Natural killer cell treated with Interleukin-12 subunit alpha and Interleukin-12 subunit beta and Interleukin-15 and Interleukin-18, amount 100 ng/mL, for 72 hours (primary cell): ENCODE data around the gene MUC5AC. TPM values are rescaled to one million over a fixed set of nuclear protein-coding genes. Genes with fewer than 3 reads are reported as not detected.

ENCODE experiments used
- ATAC-seq, 2 donors: fragments of 150-1000 bp; cut with Tn5 transposase in 1 of 2; sonication (Bioruptor Pico), chemical (Tn5 transposase) in 1 of 2; 2 replicates each; pipeline ENCODE4 v1.10.0; 2021
- DNase-seq: peaks from one replicate; pipeline ENCODE4 v3.0.0; 2022; ENCODE audit warnings: low spot score
- H3K27ac Mint-ChIP-seq, 2 donors: 1 replicate in 1 of 2; 2 replicates in 1 of 2; pipeline ENCODE4 v1.8.0; 2022; ENCODE audit warnings: mixed read lengths in 2 of 2, mild to moderate bottlenecking in 1 of 2, moderate library complexity in 1 of 2
- H3K27me3 Mint-ChIP-seq, 2 donors: 1 replicate in 1 of 2; 2 replicates in 1 of 2; pipeline ENCODE4 v1.8.0; 2022; ENCODE audit warnings: mixed read lengths in 2 of 2
- H3K36me3 Mint-ChIP-seq: one replicate; pipeline ENCODE4 v1.8.0; 2022; ENCODE audit warnings: mixed read lengths
- H3K4me1 Mint-ChIP-seq, 2 donors: 1 replicate in 1 of 2; 2 replicates in 1 of 2; pipeline ENCODE4 v1.8.0; 2022; ENCODE audit warnings: low read depth in 2 of 2, mixed read lengths in 2 of 2, mild to moderate bottlenecking in 1 of 2
- H3K4me3 Mint-ChIP-seq: one replicate; pipeline ENCODE4 v1.8.0; 2022; ENCODE audit warnings: mixed read lengths
- H3K9me3 Mint-ChIP-seq: 2 replicates; pipeline ENCODE4 v1.8.0; 2022; ENCODE audit warnings: mixed read lengths
- total RNA-seq, 2 donors: library from RNA; stranded (reverse); gene quantifications; one replicate each; pipeline ENCODE4 v1.2.3, GENCODE V29; 2022

Gene MUC5AC
- total RNA-seq, 2 donors from 2014 or later, result not detected

- DNase-seq (no peak), ATAC-seq (no peak)
- H3K9me3 Mint-ChIP-seq, result no peaks in the 10 kb centered on the region
- H3K27ac Mint-ChIP-seq, result no peak overlapping the region
- H3K36me3 Mint-ChIP-seq, result no peaks in the 10 kb centered on the region
- H3K27me3 Mint-ChIP-seq, result no peaks in the 10 kb centered on the region
- H3K4me3 Mint-ChIP-seq, result no peak overlapping the region
- H3K4me1 Mint-ChIP-seq, result no peaks in the 10 kb centered on the region
These were observed 40.9 kb upstream of the MUC5AC start for GRCh38 chr11:1116666-1117390.

DNA sequence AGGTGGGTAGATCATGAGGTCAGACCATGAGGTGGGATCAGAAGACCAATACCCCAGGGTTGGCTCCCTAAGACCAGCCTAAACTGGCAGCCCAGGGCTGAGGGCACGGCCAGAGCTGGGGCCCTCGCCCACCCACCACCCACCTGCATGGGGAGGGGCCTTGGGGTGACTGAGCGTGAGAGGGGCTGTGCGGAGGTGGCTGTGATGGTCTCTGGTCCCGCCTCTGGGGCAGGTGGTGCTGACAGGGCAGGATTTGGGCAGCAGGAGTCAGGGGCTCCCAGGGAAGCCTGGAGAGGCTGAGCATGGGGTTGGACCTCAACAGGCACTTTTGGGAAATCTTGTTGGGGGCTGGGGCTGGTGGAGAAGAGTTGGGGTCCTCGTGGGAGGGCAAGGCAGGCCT lies 39.8 kb upstream of the MUC5AC start:
- H3K4me1 Mint-ChIP-seq, result no peaks in the 10 kb centered on the region
- no peaks in the 10 kb centered on the region for H3K36me3 Mint-ChIP-seq
- H3K27me3 Mint-ChIP-seq, result no peaks in the 10 kb centered on the region
- no peak overlapping the region for H3K27ac Mint-ChIP-seq
- DNase-seq (no peak), ATAC-seq (no peak)
- H3K4me3 Mint-ChIP-seq, result no peak overlapping the region
- no peaks in the 10 kb centered on the region for H3K9me3 Mint-ChIP-seq

DNA sequence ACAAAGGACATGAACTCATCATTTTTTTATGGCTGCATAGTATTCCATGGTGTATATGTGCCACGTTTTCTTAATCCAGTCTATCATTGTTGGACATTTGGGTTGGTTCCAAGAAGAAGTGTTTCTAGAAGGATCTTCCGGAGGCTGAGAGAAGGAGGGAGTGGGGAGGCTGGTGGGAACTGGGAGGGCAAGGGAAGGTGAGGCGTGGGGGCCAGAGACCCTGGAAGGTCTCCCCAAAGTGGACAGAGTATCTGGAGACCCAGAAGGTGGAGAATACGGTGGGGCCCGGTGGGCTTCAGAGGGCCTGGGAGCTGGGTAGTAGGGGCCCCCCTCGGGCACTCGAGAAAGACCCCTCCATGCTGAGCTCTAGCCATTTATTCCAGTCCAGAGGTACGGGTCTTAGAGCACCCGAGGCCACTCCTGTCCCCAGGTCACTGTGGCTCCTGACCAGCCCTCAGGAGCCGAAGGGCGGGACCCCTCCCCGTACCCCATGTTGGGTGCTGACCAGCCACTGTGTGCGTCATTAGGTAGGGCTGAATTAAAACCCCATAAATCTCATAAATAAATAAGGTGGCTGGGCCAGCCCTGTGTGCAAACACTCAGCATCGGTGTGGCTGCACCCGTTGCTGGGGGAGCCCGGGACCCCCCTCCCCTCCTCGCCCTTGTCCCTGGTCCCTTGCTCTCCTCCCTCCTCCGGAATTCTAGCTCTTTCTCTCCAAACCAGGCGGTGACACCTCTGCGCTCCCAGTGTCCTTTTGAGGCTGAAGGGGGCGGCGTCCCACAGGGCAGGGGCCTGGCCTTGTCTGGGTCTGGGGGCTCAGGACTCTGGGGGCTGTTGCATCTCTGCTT lies 38.8 kb upstream of the MUC5AC start:
- DNase-seq (no peak), ATAC-seq (no peak)
- H3K27me3 Mint-ChIP-seq, result peaks cover 0 to 1% of the 10 kb centered on the region in 2 donors
- H3K4me1 Mint-ChIP-seq, result peaks cover 0 to under 1% of the 10 kb centered on the region in 2 donors
- no peaks in the 10 kb centered on the region for H3K9me3 Mint-ChIP-seq
- H3K27ac Mint-ChIP-seq, result no peak overlapping the region
- H3K4me3 Mint-ChIP-seq, result no peak overlapping the region
- no peaks in the 10 kb centered on the region for H3K36me3 Mint-ChIP-seq

DNA sequence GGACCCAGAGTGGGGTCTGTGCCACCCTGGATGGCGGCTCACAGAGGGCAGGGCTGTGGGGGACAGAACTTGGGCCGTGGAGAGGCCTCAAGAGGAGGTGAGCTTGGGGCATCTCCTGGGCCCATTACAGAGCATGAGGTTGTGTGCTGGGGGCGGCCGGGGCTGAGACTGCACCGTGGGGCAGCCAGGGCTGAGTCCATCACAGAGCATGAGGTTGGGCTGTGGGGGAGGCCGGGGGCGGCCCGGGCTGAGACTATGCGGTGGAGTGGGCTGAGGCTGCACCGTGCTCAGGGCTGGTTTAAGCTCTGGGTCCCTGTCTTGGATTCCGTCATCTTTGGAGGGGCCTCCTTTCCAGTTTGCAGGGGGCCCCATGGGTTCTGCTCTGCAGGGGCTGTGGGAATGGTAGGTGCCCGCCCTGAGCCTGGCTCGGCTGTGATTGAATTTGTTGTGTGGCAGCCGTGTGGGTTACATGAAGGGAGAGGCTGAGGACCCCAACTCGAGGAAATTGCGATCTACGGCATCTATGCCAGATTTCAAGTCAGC lies 38.1 kb upstream of the MUC5AC start:
- H3K36me3 Mint-ChIP-seq, result no peaks in the 10 kb centered on the region
- H3K4me3 Mint-ChIP-seq, result no peak overlapping the region
- DNase-seq, result no peak
- H3K4me1 Mint-ChIP-seq, result peaks cover 0 to 6% of the 10 kb centered on the region in 2 donors
- no peak overlapping the region for H3K27ac Mint-ChIP-seq
- ATAC-seq, result peak in 1 of 2 donors; percentile 17
- H3K27me3 Mint-ChIP-seq, result peaks cover 5 to 8% of the 10 kb centered on the region in 2 donors
- H3K9me3 Mint-ChIP-seq, result peaks cover 6% of the 10 kb centered on the region

GRCh38 chr11:1120532-1121330 lies 37.0 kb upstream of the MUC5AC start:
- Mint-ChIP-seq H3K4me1 (peaks cover 0 to 6% of the 10 kb centered on the region in 2 donors), H3K9me3 (peaks cover 15% of the 10 kb centered on the region), H3K27me3 (peaks cover 5 to 12% of the 10 kb centered on the region in 2 donors), H3K4me3 (no peak overlapping the region), H3K27ac (no peak overlapping the region), H3K36me3 (no peaks in the 10 kb centered on the region)
- no peak for ATAC-seq
- no peak for DNase-seq

DNA sequence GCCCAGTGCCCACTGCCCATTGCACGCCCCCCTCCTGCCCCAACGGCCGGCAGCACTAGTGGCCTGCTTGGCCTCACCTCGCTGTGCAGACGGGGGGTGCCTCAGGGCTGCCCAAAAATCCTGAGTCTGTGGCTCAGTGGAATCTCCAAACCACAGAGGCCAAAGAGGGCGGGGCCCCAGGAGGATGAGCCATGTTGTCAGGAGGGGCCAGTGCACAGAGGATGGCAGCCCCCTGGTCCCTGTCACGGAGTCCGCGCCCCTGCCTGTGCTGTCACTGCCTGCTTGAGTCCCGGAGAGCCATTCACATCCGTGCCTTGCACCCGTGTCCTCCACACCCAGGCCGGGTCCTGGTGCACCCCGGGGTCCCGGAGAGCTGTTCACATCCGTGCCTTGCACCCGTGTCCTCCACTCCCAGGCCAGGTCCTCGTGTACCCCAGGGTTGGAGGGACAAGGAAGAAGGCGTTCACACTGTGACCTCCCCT lies 36.4 kb upstream of the MUC5AC start:
- peak in 1 of 2 donors; percentile 12 for ATAC-seq
- no peak overlapping the region for H3K4me3 Mint-ChIP-seq
- H3K36me3 Mint-ChIP-seq, result no peaks in the 10 kb centered on the region

GRCh38 chr11:1121813-1122663 lies 35.7 kb upstream of the MUC5AC start:
- ATAC-seq (peak in 1 of 2 donors; percentile 3), DNase-seq (no peak)
- peaks cover 5 to 12% of the 10 kb centered on the region in 2 donors for H3K27me3 Mint-ChIP-seq
- peaks cover 0 to 6% of the 10 kb centered on the region in 2 donors for H3K4me1 Mint-ChIP-seq
- no peak overlapping the region for H3K27ac Mint-ChIP-seq
- H3K9me3 Mint-ChIP-seq, result peaks cover 15% of the 10 kb centered on the region
- no peak overlapping the region for H3K4me3 Mint-ChIP-seq
- no peaks in the 10 kb centered on the region for H3K36me3 Mint-ChIP-seq

More for the DNA sequence above, 36.4 kb upstream of the MUC5AC start:
- H3K4me1 Mint-ChIP-seq, result peaks cover 0 to 6% of the 10 kb centered on the region in 2 donors
- peaks cover 15% of the 10 kb centered on the region for H3K9me3 Mint-ChIP-seq
- H3K27ac Mint-ChIP-seq, result no peak overlapping the region
- DNase-seq, result no peak
- H3K27me3 Mint-ChIP-seq, result peaks cover 5 to 12% of the 10 kb centered on the region in 2 donors

DNA sequence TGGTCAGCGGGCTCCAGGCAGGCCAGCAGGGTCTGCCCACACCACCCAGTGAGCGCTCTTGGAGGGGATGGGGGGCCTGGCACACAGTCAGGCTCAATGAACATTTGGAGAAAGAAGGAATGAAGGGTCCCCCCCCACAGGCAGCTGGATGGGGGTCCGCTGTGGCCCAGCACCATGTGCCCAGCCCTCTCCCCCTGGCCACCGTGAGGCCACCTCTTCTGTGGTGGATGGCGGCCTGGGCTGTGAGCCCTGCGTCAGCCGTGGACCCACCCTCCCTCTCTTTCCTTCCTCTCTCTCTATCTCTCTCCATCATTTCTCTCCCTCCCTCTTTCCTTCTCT lies 35.1 kb upstream of the MUC5AC start:
- H3K4me1 Mint-ChIP-seq, result peaks cover 0 to 6% of the 10 kb centered on the region in 2 donors
- peaks cover 15% of the 10 kb centered on the region for H3K9me3 Mint-ChIP-seq
- no peak for DNase-seq
- no peak overlapping the region for H3K4me3 Mint-ChIP-seq
- ATAC-seq, result no peak
- H3K36me3 Mint-ChIP-seq, result no peaks in the 10 kb centered on the region
- peaks cover 5 to 12% of the 10 kb centered on the region in 2 donors for H3K27me3 Mint-ChIP-seq
- H3K27ac Mint-ChIP-seq, result no peak overlapping the region

- peaks cover 5 to 12% of the 10 kb centered on the region in 2 donors for H3K27me3 Mint-ChIP-seq
- ATAC-seq (no peak), DNase-seq (no peak)
- H3K4me3 Mint-ChIP-seq, result no peak overlapping the region
- H3K36me3 Mint-ChIP-seq, result no peaks in the 10 kb centered on the region
- H3K4me1 Mint-ChIP-seq, result peaks cover 0 to 6% of the 10 kb centered on the region in 2 donors
- H3K9me3 Mint-ChIP-seq, result peaks cover 15% of the 10 kb centered on the region
- H3K27ac Mint-ChIP-seq, result peak overlapping the region in 1 of 2 donors; percentile 0
These were observed 33.8 kb upstream of the MUC5AC start for GRCh38 chr11:1123970-1124369.

GRCh38 chr11:1125803-1126202 lies 31.9 kb upstream of the MUC5AC start:
- Mint-ChIP-seq H3K27ac (no peak overlapping the region), H3K4me3 (no peak overlapping the region)
- no peak for DNase-seq

GRCh38 chr11:1126491-1126926 lies 31.2 kb upstream of the MUC5AC start:
- H3K27ac Mint-ChIP-seq, result no peak overlapping the region

More at GRCh38 chr11:1125803-1126202, 31.9 kb upstream of the MUC5AC start:
- no peak for ATAC-seq
- peaks cover 0 to 6% of the 10 kb centered on the region in 2 donors for H3K4me1 Mint-ChIP-seq
- H3K36me3 Mint-ChIP-seq, result no peaks in the 10 kb centered on the region
- H3K27me3 Mint-ChIP-seq, result peaks cover 5 to 12% of the 10 kb centered on the region in 2 donors
- H3K9me3 Mint-ChIP-seq, result peaks cover 15% of the 10 kb centered on the region

GRCh38 chr11:1126935-1127663 lies 30.7 kb upstream of the MUC5AC start:
- Mint-ChIP-seq H3K27ac (no peak overlapping the region), H3K4me3 (no peak overlapping the region), H3K9me3 (peaks cover 15% of the 10 kb centered on the region)

More at GRCh38 chr11:1126491-1126926, 31.2 kb upstream of the MUC5AC start:
- H3K4me3 Mint-ChIP-seq, result no peak overlapping the region
- H3K27me3 Mint-ChIP-seq, result peaks cover 5 to 12% of the 10 kb centered on the region in 2 donors
- no peak for DNase-seq
- H3K9me3 Mint-ChIP-seq, result peaks cover 15% of the 10 kb centered on the region
- peaks cover 0 to 6% of the 10 kb centered on the region in 2 donors for H3K4me1 Mint-ChIP-seq
- no peak for ATAC-seq
- no peaks in the 10 kb centered on the region for H3K36me3 Mint-ChIP-seq

More at GRCh38 chr11:1126935-1127663, 30.7 kb upstream of the MUC5AC start:
- peaks cover 8 to 17% of the 10 kb centered on the region in 2 donors for H3K27me3 Mint-ChIP-seq
- no peak for DNase-seq
- peaks cover 0 to 6% of the 10 kb centered on the region in 2 donors for H3K4me1 Mint-ChIP-seq
- H3K36me3 Mint-ChIP-seq, result no peaks in the 10 kb centered on the region
- ATAC-seq, result no peak
